NCI-H510A treated with DMSO at 0.1 percent for 48 hours (cell line): ENCODE results near the gene TFIP11.

Experiments
- DNase-seq: peaks from one replicate; lab custom pipeline; 2025; lab: John Stamatoyannopoulos, UW

TFIP11 gene

DNA sequence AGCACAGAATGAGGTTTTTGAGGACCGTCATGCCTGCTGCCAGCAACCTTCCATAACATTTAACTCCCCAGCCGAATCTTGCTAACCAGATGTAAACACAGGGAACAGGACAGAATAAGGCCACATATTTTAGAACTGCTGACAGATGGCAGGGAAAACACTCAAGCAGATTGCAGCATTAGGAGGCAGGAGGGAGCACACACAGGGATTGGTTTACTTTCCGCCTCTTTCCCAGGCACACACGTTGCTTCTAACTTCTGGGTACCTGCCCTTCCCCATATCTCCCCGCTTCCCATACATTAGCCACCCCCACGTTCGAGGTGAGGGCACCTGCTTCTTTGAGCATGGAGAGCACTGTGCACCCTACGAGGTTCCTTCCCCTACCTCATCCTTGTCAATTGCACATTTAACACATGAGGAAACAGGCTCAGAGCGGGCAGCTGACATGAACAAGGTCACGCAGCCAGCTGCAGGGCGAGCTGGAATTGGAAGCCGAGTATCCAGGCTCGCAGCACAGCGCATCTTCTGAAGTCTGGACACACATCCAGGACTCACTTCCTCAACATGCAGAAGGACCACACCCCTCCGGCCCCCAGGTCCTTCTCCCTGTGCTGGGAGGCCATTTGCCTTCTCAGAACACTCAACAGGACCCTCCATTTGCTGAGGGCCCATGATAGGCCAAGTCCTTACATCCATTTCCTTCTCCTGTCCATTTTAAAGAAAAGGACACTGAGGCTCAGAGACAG, 64.5 kb downstream of the TFIP11 start:
- DNase-seq: no peak

DNA sequence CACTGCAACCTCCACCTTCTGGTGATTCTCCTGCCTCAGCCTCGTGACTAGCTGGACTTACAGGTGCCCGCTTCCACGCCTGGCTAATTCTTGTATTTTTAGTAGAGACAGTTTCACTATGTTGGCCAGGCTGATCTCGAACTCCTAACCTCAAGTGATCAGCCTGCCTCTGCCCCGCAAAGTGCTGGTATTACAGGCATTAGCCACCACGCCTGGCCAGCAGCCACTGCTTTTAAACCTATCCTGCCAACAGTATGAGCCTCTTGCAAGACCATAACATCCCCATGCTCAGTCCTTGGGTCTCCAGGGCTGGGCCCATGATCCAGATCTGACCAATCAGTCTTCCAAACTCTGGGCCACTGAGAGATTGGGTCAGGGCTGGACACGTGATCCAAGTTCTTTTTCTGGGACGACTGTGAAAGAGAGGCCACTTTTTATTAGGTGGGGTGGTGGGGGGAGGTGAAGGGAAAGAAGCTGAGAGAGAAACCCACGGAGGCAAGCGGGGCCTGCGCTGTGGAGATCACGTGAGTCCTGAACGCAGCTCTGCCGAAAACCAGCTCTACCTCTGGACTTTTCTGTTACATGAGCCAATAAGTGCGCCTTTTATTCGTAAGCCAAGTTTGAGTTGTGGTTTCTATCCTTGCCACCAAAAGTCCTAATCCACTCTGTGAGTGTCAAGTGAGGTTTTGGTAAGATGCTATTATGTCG, 65.3 kb downstream of the TFIP11 start:
- DNase-seq: no peak

DNA sequence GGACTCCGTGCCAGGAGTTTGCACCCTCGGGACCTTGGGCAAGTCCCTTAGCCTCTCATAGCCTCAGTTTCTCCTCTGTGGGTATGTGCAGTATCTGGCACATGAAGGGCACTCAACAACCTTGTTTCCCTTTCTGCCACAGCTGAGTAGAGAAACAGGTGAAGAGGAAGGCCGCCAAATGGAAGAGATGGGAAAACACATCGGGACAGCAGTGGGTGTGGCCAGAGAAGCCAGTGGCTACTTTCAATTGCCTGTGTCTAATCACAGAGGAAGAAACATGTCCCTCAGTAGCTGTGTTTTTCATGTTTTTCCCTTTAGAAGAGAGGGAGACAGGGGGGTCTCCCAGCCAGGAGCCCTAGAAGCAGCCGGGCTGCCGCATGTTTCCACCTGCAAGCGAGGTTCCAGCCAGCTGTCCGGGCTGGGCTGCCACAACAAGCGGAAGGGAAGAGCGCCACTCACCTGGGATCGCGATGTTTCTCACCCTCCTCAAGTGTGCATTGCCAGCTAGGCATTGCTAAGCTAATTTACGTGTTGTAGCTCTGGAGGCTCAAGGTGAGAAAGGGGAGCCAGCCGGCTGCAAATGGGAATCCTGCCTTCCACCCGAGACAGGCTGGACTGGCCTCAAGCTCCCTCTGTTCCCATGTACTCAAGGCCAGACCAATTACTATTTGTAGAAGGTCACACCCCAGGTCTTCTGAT, 66.5 kb downstream of the TFIP11 start:
- peak; percentile 25 for DNase-seq

DNA sequence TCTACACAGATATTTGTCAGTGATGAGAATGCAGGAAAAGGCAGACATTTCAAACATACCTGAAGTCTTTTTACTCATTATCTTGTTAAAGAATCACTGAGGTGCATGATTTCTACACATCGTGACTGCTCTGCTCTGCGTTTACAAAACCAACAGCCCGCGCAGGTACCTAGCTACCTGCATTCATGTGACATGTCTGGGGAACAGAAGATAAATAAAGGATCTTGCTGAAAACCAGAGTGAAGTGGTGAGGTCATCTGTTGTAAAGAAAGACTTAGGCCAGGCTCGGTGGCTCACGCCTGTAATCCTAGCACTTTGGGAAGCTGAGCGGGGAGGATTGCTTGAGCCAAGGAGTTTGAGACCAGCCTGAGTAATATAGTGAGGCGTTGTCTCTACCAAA, 67.5 kb downstream of the TFIP11 start:
- DNase-seq: peak; percentile 15

DNA sequence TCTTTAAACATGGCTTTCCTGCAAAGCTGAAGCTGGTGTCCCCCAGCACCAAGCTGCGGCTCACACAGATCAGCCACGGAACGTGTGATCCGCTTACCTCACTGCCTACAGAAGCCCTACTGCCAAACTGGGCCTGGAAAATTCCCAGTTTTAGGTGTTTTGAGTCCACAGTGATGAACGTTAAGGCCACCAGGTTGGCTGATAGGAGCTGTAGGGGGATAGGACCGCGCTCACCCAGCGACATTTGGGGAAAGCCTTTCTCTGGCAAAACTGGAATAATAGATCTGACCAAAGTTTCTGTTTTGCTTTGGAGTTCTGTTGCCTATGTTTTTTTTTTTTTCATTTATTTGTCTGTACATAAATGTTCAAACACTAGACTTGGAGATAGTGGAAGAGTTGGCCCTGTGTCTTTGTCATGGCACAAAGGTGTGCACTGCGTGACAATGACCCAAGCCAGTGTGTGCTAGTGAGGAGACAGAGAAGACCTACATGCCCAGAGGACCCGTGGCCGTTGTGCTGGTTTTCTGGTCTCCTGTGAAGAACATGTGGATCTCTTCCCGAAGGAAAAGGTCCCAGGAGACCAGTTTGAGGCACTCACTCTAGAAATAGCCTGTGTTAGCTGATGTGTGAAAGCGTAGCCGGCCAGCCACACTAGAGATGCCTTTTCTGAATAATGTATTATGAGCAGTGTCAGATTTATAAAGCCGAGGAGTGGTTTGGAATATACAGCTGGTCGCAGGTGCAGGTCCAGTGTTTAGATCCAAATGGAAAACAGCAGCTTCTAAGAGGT, 68.2 kb downstream of the TFIP11 start:
- DNase-seq: no peak

DNA sequence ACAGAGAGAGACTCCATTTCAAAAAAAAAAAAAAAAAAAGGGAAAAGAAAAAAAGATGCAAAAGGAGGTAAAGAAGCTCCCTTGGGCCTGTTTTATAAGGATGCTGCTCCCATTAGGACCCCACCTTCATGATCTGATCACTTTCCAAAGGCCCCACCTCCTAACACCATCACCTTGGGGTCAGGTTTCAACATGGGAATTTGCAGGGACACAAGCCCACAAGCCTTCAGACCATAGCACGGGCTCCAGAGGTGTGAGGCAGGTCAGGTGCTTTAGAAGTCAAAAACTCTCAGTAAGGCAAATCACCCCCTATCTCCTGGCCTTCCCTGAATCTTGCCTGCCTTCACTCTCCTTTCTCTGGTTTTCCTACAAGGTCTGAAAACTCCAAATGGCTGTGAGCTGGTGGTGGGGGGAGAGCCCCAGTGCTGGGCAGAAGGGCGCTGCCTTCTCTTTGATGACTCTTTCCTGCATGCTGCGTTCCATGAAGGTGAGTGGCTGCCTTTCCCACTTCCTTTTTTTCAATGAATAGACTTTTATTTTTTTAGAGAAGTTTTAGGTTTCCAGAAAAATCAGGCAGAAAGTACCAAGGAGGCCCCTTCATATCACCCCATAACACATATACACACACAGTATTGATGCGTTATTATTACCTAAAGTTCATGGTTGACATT, 70.1 kb downstream of the TFIP11 start:
- no peak for DNase-seq
